Measurements from ENCODE around the gene CCDC142.

DNA sequence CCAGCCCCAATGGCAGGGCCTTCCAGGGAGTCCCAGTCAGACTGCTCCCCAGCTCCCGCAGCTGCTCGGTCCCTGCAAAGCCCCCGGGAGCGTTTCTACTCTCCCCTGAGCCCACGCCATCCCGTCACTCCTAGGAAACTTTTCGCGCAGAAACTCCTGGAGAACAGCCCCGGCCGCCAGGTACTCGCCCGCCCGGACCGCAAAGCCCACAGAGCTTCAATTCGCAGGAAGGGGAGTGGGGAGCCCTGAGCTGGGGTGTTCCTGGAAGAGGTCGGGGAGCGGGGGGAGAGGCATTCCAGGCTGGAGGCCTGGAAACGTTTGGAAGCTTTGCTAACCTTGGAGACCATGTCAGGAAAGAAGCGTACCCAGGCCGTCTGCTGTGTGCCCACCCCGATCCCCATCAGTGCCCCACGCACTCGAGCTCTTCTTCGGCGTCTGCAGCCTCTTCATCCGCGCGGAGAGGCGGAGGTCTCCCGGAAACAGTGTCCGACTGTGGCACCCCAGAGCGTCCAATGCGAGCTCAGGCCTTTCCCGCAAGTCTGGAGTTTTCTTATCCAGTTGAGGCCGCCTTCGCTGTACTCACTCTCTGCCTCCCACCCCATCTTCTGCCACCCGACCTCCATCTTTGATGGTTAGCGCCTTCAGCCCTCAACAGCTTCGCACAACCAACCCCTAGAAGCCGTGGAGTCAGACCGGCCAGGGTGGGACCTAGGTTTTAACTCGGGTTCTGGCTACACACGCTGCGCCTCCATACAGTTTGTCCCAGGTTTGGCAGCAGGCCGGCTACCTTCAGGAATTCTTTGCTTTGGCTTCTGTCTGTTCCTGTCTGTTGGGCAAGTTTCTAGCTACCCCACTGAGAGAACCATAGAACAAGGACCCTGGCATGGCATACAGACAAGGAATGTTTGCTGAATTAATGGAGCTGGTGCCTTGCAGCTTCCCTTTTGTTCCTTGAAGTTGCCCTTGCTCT lies 21.0 kb upstream of the CCDC142 start:
- TF ChIP-seq, protein P1, sequence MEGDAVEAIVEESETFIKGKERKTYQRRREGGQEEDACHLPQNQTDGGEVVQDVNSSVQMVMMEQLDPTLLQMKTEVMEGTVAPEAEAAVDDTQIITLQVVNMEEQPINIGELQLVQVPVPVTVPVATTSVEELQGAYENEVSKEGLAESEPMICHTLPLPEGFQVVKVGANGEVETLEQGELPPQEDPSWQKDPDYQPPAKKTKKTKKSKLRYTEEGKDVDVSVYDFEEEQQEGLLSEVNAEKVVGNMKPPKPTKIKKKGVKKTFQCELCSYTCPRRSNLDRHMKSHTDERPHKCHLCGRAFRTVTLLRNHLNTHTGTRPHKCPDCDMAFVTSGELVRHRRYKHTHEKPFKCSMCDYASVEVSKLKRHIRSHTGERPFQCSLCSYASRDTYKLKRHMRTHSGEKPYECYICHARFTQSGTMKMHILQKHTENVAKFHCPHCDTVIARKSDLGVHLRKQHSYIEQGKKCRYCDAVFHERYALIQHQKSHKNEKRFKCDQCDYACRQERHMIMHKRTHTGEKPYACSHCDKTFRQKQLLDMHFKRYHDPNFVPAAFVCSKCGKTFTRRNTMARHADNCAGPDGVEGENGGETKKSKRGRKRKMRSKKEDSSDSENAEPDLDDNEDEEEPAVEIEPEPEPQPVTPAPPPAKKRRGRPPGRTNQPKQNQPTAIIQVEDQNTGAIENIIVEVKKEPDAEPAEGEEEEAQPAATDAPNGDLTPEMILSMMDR (IDR thresholded peaks at IDR 0.05): no peak
- no peak for TF ChIP-seq POLR2A (IDR thresholded peaks at IDR 0.05)
- no peak for TF ChIP-seq EP300 (IDR thresholded peaks at IDR 0.05)
